ENCODE data around the gene NFIX.

NFIX gene

GRCh38 chr19:13060233-13060963 lies 65.1 kb downstream of the NFIX start:
- DNase-seq, result no peak

DNA sequence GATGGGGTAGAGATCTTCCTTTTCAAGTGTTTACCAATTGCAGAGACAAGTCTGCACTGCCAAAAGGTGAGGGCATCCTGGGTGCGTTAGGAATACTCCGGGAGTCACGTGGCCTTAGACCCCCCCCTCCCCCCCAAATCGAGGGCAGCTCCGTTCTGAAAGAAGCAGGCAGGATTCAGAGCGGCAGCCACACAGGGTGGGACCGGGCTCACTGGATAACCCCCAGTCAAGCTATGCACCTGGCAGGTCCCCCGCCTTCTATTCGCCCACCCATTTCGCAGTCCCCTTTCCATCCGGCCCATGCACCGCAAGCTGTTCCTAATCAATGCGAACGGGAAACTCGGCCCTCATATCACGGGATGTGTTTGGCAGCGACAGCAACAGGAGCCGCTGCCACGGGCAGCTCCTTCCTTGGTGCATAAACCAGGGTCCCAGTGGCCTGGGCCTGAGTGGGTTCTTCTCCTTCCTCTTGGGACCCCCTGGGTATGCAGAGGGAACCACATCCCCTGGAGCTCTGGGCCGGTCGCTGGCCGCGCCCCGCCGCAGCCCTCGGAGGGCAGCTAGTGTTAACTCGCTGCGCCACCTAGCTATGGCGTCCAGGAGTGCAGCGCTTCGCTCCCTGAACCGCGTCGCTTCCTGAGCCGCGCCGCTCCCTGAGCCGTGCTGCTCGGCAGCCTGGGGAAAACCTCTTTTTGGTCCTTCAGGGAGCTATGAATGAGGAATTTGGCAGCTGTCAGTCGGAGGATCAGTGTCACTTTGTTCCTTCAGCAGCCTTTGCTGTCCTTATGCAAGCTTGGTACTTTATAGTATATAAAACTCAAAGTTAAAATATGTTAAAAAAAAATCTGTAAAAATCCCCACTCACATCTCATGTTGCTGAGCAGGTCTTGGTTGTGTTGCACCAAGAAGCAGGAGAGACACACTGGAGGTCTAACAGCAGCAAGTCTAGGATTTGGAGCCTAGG lies 66.0 kb downstream of the NFIX start:
- DNase-seq, result peak in 1 of 2 experiments; percentile 22

- no peak for DNase-seq
Observed at GRCh38 chr19:13062317-13062716, 67.0 kb downstream of the NFIX start.

- no peak for DNase-seq
Observed at GRCh38 chr19:13063461-13064091, 68.3 kb downstream of the NFIX start.

GRCh38 chr19:13064092-13064489 lies 68.8 kb downstream of the NFIX start:
- no peak for DNase-seq

DNA sequence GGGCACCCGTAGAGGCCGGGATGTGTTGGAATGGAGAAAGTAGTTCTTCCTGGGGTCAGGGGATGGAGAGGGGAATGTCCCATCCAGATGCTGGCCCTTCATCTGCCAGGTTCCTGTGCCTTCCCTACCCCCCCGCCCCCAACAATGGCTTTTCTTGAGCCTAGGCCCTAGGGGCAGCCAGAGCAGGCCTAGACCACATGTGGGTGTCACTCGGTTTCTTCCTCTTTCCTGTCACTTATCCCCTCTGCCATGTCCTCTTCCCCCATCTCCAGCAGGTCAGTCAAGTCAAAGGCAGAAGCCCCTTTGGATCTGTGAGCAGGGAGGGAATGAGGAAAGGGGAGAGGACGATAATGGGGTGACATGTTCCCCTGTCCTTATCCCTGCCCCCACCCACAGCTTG lies 71.0 kb downstream of the NFIX start:
- DNase-seq, result no peak

DNA sequence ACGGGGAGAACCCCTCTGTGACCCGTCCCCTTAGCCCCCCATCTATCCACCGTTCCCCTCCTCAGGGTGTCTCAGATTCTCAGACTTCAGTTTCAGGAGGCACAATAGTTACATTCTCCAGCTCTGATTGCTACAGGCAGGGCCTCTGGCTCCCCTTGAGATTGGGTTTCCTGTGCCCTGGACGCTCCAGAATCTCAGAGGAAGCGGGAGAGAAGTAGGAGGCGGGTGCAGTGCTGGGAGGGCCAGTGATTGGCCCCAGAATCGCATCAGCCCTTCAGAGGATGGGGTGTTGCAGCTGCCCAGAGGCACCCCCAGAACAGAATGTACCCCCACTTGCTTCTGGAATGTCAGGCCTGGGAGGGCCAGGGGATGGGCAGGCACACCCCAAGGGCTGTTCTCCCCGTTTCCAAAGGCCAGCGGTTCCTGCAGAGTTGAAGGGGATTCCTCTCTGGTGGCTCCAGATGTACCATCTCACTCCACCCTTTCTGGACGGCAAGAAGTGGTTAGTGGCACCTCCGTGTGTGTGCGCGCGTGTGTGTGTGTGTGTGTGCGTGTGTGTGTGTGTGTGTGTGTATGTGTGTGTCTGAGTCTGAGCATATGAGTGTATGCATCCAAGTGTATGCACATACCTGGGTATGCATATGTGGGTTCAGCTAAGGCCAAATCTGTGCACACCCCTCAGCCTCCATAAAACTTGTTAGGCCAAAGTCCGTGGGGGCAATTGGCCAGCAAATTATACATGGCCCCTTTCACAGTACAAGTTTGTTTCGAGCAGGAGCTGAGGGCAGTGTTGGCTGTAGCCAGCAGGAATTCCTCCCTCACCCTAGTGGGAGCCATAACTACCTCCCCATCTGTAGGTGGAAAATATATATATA lies 71.9 kb downstream of the NFIX start:
- no peak for DNase-seq

GRCh38 chr19:13068085-13068846 lies 73.0 kb downstream of the NFIX start:
- DNase-seq, result no peak

- DNase-seq, result no peak
Observed at GRCh38 chr19:13069415-13070359, 74.4 kb downstream of the NFIX start.

DNA sequence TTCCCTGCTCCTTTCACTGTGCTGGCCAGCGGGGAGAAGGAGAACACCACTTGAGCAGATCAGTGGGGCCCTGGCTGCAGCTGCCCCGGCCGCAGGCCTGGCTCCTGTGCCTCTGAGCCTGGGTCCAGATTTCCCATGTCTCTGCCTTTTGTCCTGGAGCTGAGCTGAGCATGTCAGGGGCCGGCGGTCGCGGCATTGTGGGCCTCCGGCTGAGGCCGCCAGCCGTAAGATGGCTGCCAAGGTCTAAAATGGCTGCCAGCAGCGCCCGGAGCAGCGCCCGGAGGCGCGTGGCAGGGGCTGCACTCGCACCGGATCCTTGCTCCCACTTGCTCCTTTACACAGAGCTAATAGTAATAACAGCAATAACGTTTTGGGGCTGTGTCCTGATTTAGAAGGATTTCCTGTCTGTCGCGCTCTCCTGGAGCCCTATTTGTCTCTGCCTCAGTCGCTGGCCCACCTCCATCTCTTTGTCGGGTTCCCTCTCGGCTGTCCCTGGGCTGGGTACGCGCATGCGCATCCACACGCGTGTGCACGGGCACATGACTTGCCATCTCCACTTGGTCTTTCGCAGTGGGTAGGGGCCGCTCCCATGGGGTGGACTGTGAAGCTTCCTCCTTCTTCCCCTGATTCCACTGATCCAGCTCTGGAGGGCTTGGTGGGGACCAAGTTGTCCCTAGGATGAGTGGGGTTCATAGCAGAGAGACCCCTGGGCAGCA lies 75.3 kb downstream of the NFIX start:
- no peak for DNase-seq

- DNase-seq, result no peak
Observed at GRCh38 chr19:13071444-13072187, 76.3 kb downstream of the NFIX start.

GRCh38 chr19:13072188-13072908 lies 77.1 kb downstream of the NFIX start:
- no peak for DNase-seq

DNA sequence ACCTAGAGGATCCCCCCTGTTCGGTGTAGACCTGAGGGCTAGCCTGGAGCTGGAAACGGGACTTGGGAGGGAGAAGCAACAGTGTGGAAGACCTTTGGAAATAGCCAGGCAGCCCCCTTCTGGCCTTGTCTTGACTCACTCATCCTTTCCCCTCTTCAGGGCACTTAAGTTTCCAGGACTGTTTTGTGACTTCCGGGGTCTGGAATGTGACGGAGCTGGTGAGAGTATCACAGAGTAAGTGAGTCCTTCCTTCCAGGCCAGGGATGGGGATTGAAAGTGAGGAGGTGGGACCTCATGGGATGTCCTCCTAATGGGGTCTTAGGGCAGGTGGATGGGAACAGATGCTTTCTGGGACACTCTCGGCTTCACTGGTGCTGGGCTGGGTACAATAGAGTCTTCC lies 78.0 kb downstream of the NFIX start:
- no peak for DNase-seq

GRCh38 chr19:13074378-13074777 lies 79.1 kb downstream of the NFIX start:
- DNase-seq, result no peak

DNA sequence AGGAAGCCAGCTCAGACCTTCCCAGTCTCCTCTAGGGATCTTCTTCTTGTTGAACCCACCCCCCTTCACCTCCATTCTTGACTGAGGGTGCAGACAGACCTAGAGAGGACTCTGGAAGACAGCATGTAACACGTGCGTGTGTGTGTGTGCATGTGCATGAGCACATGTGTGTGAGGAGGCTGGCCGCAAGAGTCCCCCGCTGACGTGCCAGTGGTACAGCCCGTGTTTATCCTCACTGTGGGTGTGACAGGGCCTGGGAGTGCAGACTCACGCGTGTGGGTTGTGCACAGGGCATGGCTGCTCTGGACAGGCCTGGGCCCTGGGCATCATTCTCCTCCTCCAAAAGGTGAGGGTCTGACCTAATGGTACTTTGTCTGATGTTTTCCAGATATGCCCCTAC lies 81.0 kb downstream of the NFIX start:
- DNase-seq, result no peak

DNA sequence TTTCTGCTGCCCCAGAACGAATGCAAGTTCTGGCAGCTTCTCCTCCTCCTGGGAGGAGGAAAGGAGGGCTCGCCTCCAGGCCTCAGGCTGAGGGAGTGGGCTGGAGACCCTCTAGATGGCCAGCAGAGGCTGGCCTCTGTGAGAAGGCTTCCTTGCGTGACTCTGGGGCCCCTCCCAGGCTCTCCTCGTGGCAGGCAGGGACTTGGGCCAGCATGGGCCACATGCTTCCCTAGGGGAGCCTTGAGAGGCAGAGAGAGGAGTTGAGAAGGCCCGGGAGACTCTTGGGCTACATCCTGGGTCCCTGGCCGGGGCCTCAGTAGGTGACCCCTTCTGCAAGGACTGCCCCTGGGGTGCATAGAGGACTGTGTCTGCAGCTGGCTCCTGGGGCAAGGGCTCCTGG lies 81.5 kb downstream of the NFIX start:
- no peak for DNase-seq

GRCh38 chr19:13077240-13077639 lies 82.0 kb downstream of the NFIX start:
- DNase-seq, result no peak

DNA sequence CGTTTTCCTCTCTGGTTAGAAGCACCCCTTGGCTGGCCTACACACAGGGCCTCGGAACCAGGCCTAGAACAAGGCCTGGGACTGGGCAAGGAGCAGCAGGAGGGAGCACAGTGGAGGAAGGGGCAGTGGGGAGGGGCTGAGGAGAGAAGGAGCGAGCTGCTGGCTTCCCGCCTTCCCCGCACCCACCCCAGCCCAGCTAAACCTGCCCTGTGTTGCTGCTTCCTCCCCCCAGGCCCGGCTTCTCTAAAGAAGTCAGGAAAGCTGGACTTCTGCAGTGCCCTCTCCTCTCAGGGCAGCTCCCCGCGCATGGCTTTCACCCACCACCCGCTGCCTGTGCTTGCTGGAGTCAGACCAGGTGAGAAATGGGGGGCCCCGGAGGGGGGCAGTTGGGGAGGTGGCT lies 83.1 kb downstream of the NFIX start:
- no peak for DNase-seq
